H7 (cell line): ENCODE measurements around the gene E2F1. TPM values are rescaled to one million over a fixed set of nuclear protein-coding genes. Genes with fewer than 3 reads are reported as not detected.
A peak's percentile ranks its signal among the peaks of the same experiment; 100 is the strongest.
"Not testable (repeated sequence)": the region's sequence is repeated elsewhere in the genome, so short reads cannot be mapped to it uniquely, and the experiment has no call there.

Experiments
- DNase-seq: peaks from one replicate; pipeline ENCODE4 v3.0.0; 2012
- H3K27me3 ChIP-seq: 2 replicates; pipeline ENCODE4 v1.6.0; 2011; ENCODE audit warnings: mild to moderate bottlenecking, low read length; ENCODE audit not compliant: control insufficient read depth, insufficient read depth
- H3K36me3 ChIP-seq: replicated peaks from 2 replicates; pipeline ENCODE4 v1.5.1; 2011; ENCODE audit warnings: low read length; ENCODE audit not compliant: control insufficient read depth, insufficient read depth
- H3K4me3 ChIP-seq: 2 replicates; pipeline ENCODE4 v1.5.1; 2011; ENCODE audit warnings: low read depth, mild to moderate bottlenecking, control low read depth, low read length, moderate library complexity; ENCODE audit not compliant: insufficient read depth
- total RNA-seq: library from RNA; depleted of rRNA; stranded (reverse); fragments of >200 nt; shearing (Covaris generic); gene quantifications from 2 replicates; pipeline ENCODE4 v1.2.3, GENCODE V29; 2014

The E2F1 gene
- total RNA-seq, 1 experiment from 2014 or later: 51.8 TPM

DNA sequence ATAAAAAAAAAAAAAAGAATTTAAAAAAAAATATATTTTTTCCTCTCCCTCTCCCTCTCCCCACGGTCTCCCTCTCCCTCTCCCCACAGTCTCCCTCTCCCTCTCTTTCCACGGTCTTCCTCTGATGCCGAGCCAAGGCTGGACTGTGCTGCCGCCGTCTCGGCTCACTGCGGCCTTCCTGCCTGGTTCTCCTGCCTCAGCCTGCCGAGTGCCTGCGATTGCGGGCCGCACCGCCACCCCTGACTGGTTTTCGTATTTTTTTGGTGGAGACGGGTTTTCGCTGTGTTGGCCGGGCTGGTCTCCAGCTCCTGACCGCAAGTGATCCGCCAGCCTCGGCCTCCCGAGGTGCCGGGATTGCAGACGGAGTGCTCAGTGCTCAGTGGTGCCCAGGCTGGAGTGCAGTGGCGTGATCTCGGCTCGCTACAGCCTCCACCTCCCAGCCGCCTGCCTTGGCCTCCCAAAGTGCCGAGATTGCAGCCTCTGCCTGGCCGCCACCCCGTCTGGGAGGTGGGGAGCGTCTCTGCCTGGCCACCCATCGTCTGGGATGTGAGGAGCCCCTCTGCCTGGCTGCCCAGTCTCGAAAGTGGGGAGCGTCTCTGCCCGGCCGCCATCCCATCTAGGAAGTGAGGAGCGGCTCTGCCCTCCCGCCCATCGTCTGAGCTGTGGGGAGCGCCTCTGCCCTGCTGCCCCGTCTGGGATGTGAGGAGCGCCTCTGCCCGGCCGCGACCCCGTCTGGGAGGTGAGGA lies 14.7 kb upstream of the E2F1 start:
- H3K4me3 ChIP-seq, H3K36me3 ChIP-seq, H3K27me3 ChIP-seq, DNase-seq: not testable (repeated sequence)

DNA sequence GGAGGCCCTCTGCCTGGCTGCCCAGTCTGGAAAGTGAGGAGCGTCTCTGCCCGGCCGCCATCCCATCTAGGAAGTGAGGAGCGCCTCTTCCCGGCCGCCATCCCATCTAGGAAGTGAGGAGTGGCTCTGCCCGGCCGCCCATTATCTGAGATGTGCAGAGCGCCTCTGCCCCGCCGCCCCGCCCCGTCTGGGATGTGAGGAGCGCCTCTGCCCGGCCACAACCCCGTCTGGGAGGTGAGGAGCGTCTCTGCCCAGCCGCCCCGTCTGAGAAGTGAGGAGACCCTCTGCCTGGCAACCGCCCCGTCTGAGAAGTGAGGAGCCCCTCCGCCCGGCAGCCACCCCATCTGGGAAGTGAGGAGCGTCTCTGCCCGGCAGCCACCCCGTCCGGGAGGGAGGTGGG lies 12.8 kb upstream of the E2F1 start:
- not testable (repeated sequence) for H3K27me3 ChIP-seq, H3K4me3 ChIP-seq, DNase-seq, H3K36me3 ChIP-seq

DNA sequence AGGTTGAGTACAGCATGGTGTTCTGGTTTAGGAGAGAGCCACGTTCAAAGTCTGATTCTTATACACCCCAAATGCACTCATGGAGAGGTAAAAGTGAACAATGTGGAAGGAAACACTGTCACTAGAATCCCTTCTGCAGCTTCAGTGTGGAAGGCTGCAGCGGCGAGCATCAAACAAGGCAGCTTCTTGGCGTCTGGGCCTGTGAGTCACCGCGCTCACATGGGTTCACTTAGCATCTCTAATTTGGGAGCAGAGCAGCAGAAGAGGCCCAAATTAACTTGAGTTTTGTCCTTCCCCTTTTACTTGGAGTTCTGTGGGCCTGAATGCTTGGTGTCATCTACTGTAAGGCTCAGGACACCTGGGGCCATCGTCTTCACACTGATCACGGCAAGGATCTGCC lies 10.9 kb upstream of the E2F1 start:
- Histone ChIP-seq H3K4me3 (no peak overlapping the region), H3K27me3 (no peaks in the 10 kb centered on the region; the same call in 1 of the 2 replicates), H3K36me3 (no peaks in the 10 kb centered on the region)
- DNase-seq: no peak

DNA sequence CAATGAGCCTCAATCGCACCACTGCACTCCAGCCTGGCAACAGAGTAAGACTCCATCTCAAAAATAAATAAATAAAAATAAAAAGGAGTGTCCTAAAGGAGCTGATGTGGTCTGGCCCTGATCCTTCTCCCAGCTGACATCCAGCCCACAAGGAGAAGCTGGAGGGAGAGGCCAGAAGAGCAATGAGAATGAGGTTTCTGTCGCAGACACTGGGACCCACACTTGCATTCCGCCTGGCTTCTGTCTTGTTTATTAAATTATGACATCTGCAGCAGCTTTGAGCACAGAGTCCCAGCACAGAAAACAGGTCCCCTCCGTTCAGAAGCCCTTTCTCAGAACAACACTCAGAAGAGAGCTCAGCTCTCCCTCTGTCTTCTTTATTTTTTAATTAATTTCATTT lies 10.3 kb upstream of the E2F1 start:
- H3K27me3 ChIP-seq: no peaks in the 10 kb centered on the region; the same call in 1 of the 2 replicates
- H3K36me3 ChIP-seq: no peaks in the 10 kb centered on the region
- H3K4me3 ChIP-seq: no peak overlapping the region
- no peak for DNase-seq

- Histone ChIP-seq H3K27me3 (peaks cover 1% of the 10 kb centered on the region; the same call in 1 of the 2 replicates), H3K36me3 (no peaks in the 10 kb centered on the region), H3K4me3 (no peak overlapping the region)
- no peak for DNase-seq
Measured at GRCh38 chr20:33694639-33695012, 8.4 kb upstream of the E2F1 start.

DNA sequence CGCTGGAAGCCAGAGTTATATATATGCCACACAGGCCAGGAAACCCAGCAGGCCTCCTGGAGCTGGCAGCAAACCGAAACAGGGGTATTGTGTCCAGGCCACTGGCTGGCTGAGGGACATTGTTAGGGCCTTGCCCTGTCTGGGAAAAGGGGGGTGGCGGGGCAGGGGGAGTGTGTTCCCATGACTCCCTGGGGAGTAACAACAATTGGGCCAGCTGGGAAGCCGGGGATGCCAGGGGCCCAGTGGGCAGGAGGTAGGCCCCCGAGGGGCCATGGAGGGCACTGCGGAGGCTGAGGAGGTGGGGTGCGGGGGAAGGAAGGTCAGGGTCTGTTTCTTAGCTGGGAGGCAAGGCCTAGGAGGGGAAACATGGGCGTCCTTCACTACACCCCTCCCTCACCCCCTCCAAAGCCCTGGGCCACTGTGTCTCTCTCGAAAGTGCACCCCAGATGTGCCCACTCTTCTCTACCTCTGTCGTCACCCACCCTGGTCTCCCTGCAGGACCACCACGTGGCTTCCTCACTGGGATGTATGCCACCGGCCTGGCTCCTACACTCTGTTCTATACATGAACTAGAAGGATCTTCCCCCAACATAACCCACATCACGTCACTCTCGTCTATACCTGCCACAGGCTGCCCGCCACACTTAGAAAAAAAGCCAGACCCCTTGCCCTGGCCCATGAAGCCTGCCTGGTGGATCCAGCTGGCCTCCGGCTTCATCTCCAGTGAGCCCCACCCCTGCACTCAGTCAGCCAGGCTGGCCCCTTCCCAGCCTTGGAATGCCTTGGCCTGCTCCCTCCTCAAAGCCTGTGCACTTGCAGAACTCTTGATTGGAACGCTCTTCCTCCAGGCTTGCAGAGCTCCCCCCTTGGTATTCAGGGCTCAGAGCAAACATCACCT lies 7.8 kb upstream of the E2F1 start:
- no peaks in the 10 kb centered on the region for H3K36me3 ChIP-seq
- DNase-seq: peak; percentile 67

GRCh38 chr20:33693289-33693688 lies 7.1 kb upstream of the E2F1 start:
- no peak for DNase-seq
- Histone ChIP-seq H3K4me3 (no peak overlapping the region), H3K27me3 (peaks cover 1% of the 10 kb centered on the region; the same call in 1 of the 2 replicates), H3K36me3 (no peaks in the 10 kb centered on the region)

More for the DNA sequence above, 7.8 kb upstream of the E2F1 start:
- Histone ChIP-seq H3K4me3 (no peak overlapping the region), H3K27me3 (peaks cover 1% of the 10 kb centered on the region; the same call in 1 of the 2 replicates)

- DNase-seq: no peak
- Histone ChIP-seq H3K36me3 (no peaks in the 10 kb centered on the region), H3K4me3 (no peak overlapping the region), H3K27me3 (peaks cover 4% of the 10 kb centered on the region; the same call in 1 of the 2 replicates)
Measured at GRCh38 chr20:33689973-33690372, 3.8 kb upstream of the E2F1 start.

- DNase-seq: no peak
- Histone ChIP-seq H3K27me3 (peaks cover 4% of the 10 kb centered on the region; the same call in 1 of the 2 replicates), H3K4me3 (no peak overlapping the region), H3K36me3 (no peaks in the 10 kb centered on the region)
Measured at GRCh38 chr20:33689493-33689892, 3.3 kb upstream of the E2F1 start.

DNA sequence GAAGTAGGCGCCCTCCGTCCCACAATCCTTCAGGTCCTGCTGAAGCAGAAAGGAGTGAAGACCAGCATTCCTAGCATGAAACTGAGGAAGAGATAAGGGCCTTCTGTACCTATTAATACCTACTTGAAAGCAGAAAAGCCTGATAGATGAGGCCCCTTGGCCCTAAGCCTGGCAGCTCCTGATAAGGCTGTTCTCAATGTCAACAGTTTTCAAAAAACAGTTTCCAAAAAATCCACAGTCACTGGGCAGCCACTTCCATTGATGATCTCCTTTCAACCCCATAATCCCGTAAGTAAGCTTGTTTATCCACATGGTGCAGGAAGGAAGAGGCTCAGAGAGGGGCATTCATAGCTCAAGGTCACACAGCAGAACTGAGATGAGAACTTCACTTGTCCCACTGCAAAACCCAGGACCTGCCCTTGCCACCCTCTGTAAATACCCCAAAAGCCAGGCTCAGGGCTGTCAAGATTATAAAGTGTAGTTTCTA lies 2.8 kb upstream of the E2F1 start:
- Histone ChIP-seq H3K27me3 (peaks cover 4% of the 10 kb centered on the region; the same call in 1 of the 2 replicates), H3K4me3 (no peak overlapping the region), H3K36me3 (no peaks in the 10 kb centered on the region; the same call in 1 of the 2 replicates)
- DNase-seq: no peak

DNA sequence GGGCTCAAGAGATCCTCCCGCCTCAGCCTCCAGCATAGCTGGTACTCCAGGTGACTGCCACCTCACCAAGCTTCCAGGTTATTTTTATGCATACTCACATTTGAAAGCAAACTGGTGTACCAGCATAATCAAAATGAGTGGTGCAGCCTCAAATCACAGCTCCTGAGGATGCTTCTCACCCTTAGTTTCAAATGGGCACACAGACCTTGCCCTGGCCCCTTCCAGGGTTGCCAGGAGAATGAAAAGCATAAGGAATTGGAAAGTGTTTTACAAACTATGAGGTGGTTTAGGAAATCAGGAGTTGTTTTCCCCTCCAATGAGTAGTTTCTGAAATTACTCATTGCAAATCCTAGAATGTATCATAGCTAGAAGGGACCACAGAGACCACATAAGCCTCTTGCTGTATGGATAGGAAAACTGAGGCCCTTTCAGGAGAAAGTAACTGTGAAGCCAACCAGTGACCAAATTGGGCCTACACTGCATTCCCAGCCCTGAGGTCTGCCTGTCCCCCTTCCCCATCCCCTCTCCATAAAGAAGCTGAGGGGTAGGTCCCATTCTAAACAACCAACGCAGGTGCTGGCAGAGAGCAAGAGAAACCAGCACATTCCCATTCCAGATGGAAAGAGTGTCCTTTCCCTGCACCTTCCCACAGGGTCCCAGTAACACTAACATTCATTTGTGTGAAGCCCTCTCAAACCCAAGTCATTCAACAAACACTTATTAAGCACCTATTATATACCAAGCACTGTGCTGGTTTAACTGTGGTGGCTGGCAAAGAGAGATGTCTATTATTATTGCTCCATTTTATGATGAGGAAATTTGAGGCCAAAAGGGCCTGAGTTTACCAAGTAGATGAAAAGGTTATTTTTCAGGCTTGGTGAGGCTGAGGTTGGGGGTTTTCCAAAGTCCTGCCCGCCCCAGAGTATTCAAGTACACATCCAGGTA lies 2.1 kb upstream of the E2F1 start:
- DNase-seq: no peak
- Histone ChIP-seq H3K27me3 (peaks cover 4% of the 10 kb centered on the region; the same call in 1 of the 2 replicates), H3K4me3 (no peak overlapping the region), H3K36me3 (no peaks in the 10 kb centered on the region; the same call in 1 of the 2 replicates)

DNA sequence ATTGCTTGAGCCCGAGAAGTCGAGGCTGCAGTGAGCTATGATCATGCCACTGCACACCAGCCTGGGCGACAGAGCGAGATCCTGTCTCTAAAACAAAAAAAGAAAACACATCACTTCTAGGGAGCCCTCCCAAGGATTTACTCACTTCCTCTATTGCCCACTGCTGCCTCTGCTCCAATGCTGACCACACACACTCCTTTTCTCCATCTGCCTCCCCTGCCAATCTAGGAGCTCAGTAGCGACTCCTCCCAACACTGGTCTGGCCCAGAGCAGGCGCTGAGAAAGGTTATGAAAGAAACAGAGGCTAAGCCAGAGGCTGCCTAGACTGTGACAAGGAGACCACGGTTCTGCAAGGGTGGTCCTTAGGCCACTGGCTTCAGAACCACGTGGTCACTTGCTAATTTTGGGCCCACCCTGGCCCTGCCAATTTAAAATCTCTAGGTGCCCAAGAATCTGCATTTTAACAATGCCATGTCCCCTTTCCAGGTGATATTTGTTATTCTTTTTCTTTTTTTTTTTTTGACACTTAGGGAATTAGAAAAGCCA lies 1.3 kb upstream of the E2F1 start:
- no peak overlapping the region for H3K4me3 ChIP-seq
- no peak for DNase-seq
- no peaks in the 10 kb centered on the region; the same call in 1 of the 2 replicates for H3K36me3 ChIP-seq
- H3K27me3 ChIP-seq: peaks cover 4% of the 10 kb centered on the region; the same call in 1 of the 2 replicates

DNA sequence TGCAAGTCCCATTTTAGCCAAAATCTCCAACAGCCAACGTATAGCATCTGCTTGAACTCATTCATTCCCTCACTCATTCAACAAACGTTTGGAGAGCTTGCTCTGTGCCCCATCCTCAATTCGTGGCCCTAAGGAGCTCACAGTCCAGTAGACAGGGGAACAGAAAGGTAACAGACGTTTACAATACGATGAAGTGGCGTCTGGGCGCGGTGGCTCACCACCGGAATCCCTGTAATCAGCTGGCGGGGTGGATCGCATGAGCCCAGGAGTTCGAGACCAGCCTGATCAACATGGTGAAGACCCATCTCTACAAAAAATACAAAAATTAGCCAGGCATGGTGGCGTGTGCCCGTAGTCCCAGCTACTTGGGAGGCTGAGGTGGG lies 790 bp upstream of the E2F1 start:
- Histone ChIP-seq H3K27me3 (peaks cover 4% of the 10 kb centered on the region; the same call in 1 of the 2 replicates), H3K4me3 (peak overlapping the region; percentile 6; the same call in 1 of the 2 replicates), H3K36me3 (no peaks in the 10 kb centered on the region; the same call in 1 of the 2 replicates)
- DNase-seq: no peak
